ENCODE data around the gene RAP2A. TPM values are rescaled to one million over a fixed set of nuclear protein-coding genes. Genes with fewer than 3 reads are reported as not detected.

The RAP2A gene
- total RNA-seq, 4 donors from 2014 or later: 10.6 to 16.0 (median 12.7) TPM

DNA sequence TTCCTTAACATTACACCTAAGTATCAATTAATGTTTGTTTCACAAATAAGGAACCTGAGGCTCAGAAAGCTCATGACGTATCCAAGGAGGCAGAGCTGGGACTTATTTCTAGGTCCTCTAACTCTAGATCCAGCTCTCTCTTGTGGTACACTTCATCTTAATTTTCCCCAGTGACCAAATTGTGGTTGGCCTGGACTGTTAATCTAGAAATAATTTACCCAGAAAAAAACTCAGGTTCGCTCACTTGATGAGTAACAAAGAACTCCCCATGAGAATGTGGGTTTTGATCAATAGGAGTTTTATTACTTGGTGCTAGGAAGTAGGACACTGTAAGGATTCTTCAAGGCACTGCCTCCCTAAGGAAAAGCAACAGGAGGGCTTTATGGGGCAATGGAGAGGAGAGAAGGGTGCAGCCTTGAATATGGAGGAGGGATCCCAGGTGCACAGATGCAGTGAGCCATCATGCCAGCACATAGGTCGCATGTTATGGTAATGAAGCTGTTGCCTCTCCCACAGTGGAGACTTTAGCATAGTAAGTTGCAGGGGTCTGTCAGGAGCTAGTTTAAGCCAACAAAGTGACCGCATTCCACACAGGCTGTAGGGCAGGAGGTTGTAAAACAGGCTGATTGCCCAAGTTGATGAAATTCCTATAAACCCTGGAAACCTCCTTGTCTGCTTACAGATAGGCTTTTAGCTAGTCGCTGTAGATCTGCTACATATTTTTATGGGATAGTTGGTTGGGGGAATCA lies 14.7 kb downstream of the RAP2A start:
- no peak for DNase-seq (ENCODE audit: low spot score in 2 of 2)
- no peak for TF ChIP-seq POLR2A (IDR thresholded peaks at IDR 0.05)
- no peak for TF ChIP-seq EP300 (IDR thresholded peaks at IDR 0.05)
- TF ChIP-seq POLR2AphosphoS5 (IDR thresholded peaks at IDR 0.05): no peak
- TF ChIP-seq, protein P1, sequence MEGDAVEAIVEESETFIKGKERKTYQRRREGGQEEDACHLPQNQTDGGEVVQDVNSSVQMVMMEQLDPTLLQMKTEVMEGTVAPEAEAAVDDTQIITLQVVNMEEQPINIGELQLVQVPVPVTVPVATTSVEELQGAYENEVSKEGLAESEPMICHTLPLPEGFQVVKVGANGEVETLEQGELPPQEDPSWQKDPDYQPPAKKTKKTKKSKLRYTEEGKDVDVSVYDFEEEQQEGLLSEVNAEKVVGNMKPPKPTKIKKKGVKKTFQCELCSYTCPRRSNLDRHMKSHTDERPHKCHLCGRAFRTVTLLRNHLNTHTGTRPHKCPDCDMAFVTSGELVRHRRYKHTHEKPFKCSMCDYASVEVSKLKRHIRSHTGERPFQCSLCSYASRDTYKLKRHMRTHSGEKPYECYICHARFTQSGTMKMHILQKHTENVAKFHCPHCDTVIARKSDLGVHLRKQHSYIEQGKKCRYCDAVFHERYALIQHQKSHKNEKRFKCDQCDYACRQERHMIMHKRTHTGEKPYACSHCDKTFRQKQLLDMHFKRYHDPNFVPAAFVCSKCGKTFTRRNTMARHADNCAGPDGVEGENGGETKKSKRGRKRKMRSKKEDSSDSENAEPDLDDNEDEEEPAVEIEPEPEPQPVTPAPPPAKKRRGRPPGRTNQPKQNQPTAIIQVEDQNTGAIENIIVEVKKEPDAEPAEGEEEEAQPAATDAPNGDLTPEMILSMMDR (IDR thresholded peaks at IDR 0.05): no peak
- Histone ChIP-seq H3K27me3 (no peaks in the 10 kb centered on the region), H3K27ac (no peak overlapping the region), H3K9me3 (no peaks in the 10 kb centered on the region), H3K36me3 (no peaks in the 10 kb centered on the region), H3K4me1 (no peaks in the 10 kb centered on the region), H3K4me3 (no peak overlapping the region)
- 86% methylated on average over 5 of the region's 5 CpGs for WGBS

DNA sequence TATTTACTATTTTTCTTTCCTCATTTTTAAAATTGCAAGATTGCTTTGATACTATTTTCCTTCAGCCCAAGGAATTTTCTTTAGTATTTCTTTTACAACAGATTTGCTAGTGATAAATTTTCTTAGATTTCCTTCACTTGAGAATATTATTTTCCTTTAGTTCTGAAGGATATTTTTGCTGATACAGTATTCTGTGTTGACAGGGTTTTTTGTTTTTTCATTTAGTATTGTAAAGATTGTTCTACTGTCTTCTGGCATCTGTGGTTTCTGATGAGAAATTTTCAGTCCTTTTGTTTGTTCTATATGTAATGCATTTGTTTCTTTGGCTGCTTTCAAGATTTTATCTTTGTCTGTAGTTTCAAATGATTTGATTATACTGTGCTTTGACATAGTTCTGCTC lies 20.7 kb downstream of the RAP2A start:
- Histone ChIP-seq H3K4me3 (no peak overlapping the region), H3K27ac (no peak overlapping the region), H3K9me3 (no peaks in the 10 kb centered on the region), H3K4me1 (no peaks in the 10 kb centered on the region), H3K27me3 (no peaks in the 10 kb centered on the region), H3K36me3 (no peaks in the 10 kb centered on the region)
- no peak for TF ChIP-seq POLR2AphosphoS5 (IDR thresholded peaks at IDR 0.05)
- TF ChIP-seq, protein P1 (IDR thresholded peaks at IDR 0.05): no peak
- TF ChIP-seq POLR2A (IDR thresholded peaks at IDR 0.05): no peak
- no peak for TF ChIP-seq EP300 (IDR thresholded peaks at IDR 0.05)
- DNase-seq (ENCODE audit: low spot score in 2 of 2): no peak

DNA sequence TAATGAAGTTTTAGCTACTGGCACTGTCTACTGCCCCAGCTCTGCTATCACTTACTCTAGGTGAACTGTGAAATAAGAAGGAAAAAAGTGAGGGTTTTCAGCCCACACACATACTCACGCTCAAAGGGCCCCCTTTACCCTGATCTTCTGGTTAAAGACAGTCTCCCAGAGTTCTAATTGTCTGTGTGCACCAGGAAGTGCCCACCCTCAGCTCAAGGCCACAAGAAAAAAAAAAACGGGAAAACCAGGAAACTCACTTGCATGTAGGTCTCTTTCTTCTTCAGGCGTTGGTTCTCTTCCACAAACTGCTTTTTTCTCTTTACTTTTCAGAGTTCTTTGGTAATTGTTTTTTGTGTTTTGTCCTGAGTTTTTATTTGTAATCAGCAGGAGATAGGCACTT lies 22.1 kb downstream of the RAP2A start:
- Histone ChIP-seq H3K27me3 (no peaks in the 10 kb centered on the region), H3K9me3 (no peaks in the 10 kb centered on the region), H3K27ac (no peak overlapping the region), H3K4me1 (peaks cover 9% of the 10 kb centered on the region), H3K4me3 (no peak overlapping the region), H3K36me3 (no peaks in the 10 kb centered on the region)
- WGBS: 77% methylated on average over 3 of the region's 3 CpGs
- DNase-seq (ENCODE audit: low spot score in 2 of 2): no peak
- TF ChIP-seq EP300 (IDR thresholded peaks at IDR 0.05): no peak
- TF ChIP-seq, protein P1 (IDR thresholded peaks at IDR 0.05): no peak
- TF ChIP-seq POLR2A (IDR thresholded peaks at IDR 0.05): no peak
- TF ChIP-seq POLR2AphosphoS5 (IDR thresholded peaks at IDR 0.05): no peak

DNA sequence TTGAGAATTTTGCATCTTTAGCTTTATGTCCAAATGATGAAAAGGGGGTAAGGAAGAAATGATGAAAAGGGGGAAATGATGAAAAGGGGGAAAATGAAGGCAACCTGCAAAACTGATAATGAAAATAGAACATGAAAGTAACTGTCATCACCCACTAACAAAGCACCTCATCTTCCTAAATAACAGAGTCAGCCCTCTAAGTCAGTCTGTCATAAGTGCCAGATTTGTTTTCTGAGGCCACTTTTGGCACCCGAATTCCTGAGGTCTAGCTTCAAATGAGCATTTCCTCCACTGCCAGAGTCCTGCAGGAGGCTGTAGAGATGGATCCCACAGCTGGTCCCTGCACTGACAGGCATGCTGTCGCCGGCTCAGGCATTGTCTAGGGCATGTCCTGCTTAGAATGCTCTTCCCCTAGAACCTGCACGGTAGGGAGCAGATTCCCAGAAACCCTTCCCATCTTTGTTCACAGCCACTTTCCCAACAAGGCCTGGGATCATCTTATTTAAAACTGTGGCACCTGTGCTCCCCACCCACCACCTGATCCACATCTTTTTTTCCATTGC lies 25.3 kb downstream of the RAP2A start:
- TF ChIP-seq, protein P1 (IDR thresholded peaks at IDR 0.05): no peak
- no peak for TF ChIP-seq POLR2AphosphoS5 (IDR thresholded peaks at IDR 0.05)
- TF ChIP-seq EP300 (IDR thresholded peaks at IDR 0.05): no peak
- TF ChIP-seq POLR2A (IDR thresholded peaks at IDR 0.05): no peak
- no peaks in the 10 kb centered on the region for H3K9me3 ChIP-seq
- H3K36me3 ChIP-seq: peaks cover 3% of the 10 kb centered on the region
- H3K27ac ChIP-seq: no peak overlapping the region
- H3K27me3 ChIP-seq: no peaks in the 10 kb centered on the region
- H3K4me3 ChIP-seq: no peak overlapping the region
- H3K4me1 ChIP-seq: peaks cover 9% of the 10 kb centered on the region
- no peak for DNase-seq (ENCODE audit: low spot score in 2 of 2)
- 66% methylated on average over 4 of the region's 4 CpGs for whole genome bisulfite sequencing

DNA sequence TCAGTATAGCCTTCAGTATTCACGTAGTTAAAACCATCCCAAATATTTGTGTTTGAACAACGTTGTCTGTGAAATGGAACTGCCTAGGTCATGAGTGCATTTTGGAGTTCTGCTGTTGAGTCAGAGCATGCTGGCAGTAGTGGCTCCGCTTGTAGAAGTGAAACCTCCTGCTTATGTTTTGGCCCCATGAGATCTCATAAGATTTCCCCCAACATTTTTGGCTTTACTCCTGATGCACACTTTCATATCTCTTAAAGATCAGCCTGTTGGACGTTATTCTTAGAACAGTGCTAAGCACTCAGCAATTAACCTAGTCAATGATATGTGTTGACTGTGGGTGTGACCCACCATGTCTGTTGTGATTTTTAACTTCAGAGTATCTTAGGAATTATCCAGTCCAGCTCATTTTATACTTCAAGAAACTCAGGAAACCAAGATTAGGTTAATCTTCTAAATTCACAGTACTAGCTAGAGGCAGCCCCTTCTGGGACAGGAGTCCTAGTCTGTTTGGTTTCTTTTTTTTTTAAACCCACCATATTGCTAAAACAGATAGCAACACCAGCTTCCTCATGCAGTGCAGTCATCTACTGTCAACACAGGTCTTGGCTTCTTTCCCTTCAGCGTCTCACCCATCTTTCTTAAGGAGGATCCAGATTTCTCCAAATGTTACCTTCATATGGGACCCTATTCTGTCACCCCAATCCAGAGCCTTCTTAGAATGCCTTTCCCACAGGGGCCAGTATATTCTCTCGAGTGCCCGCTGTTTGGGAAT lies 26.2 kb downstream of the RAP2A start:
- DNase-seq (ENCODE audit: low spot score in 2 of 2): no peak
- H3K27me3 ChIP-seq: no peaks in the 10 kb centered on the region
- H3K4me3 ChIP-seq: no peak overlapping the region
- TF ChIP-seq POLR2AphosphoS5 (IDR thresholded peaks at IDR 0.05) (no peak), EP300 (IDR thresholded peaks at IDR 0.05) (no peak), POLR2A (IDR thresholded peaks at IDR 0.05) (no peak)
- TF ChIP-seq, protein P1 (IDR thresholded peaks at IDR 0.05): no peak
- H3K36me3 ChIP-seq: peaks cover 10% of the 10 kb centered on the region
- no peaks in the 10 kb centered on the region for H3K9me3 ChIP-seq
- peak overlapping the region; percentile 6 for H3K27ac ChIP-seq
- peaks cover 9% of the 10 kb centered on the region for H3K4me1 ChIP-seq
- 52% methylated on average over 7 of the region's 7 CpGs for WGBS

Measured in suprapubic skin (tissue), 4 donors.